HG03457 (cell line): ENCODE results near the gene GOLGA5.
"Not testable (repeated sequence)": the region's sequence is repeated elsewhere in the genome, so short reads cannot be mapped to it uniquely, and the experiment has no call there.

Experiments
- ATAC-seq: cut with Tn5 transposase; IDR thresholded peaks from one replicate; pipeline ENCODE4 v1.9.1; 2021; ENCODE audit warnings: moderate number of reproducible peaks; ENCODE audit not compliant: unreplicated experiment

GOLGA5 gene

DNA sequence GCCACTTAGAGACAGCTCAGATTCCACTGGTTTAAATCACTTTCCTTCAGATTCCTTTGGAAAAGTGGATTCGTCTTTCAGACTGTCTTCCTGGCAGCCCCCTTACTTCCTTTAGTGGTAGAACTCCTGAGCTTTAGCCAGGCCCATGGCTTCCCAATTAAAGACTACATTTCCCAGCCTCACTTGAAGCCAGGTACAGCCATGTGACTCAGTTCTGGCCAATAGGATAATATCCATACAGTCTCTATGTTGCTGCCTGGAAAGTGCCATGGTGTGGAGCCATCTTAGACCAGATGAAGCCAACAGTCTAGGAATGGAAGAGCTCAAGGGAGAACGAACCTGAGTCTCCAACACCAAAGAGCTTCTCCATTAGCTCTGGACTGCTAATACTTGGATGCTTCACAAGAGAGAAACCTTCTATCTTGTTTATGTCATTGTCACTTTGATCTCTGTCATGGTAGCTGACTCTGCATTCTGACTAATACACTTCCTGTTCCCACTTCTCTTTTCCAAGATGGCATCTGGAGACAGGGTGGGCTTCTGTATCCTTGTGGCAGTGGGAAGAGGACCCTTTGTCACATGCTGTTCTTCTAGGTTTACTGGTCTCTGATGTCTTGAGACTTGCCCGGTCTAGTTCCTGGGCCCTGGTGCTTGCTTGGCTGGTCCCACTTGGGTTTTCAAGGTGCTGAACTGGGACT, 15.1 kb upstream of the GOLGA5 start:
- ATAC-seq: not testable (repeated sequence)

DNA sequence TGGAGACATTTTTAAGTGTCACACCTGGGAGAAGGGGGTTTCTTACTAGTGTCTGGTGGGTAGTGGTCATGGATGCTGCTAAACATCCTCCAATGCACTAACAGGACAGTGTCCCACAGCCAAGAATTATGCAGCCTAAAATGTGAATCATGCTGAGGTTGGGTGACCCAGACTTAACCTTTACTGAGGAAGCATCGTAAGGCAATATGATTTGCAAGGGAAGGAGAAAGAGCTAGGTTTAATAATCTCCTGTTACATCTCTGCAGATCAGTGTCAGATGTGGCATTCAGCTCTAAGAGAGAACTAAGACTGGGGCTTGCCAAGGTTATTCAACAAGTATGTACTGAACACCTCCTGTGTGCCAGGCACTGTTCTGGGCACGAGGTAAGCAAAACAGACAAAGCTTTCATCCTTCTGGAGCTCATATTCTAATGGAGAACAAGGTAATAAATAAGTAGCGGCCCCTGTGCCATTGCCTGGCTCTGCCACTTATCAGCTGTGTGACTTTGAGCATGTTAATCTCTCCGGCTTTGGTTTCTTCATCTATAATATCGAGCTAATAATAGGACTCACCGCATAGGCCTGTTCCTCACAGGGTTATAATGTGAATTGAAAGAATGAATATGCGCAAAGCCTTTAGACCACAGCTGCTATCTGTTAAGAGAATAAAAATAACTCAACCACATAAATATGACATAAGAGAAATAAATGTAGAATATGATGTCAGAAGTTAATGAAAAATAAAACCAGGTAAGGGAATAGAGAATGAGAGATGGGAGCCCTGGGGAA, 13.5 kb upstream of the GOLGA5 start:
- ATAC-seq: no peak

DNA sequence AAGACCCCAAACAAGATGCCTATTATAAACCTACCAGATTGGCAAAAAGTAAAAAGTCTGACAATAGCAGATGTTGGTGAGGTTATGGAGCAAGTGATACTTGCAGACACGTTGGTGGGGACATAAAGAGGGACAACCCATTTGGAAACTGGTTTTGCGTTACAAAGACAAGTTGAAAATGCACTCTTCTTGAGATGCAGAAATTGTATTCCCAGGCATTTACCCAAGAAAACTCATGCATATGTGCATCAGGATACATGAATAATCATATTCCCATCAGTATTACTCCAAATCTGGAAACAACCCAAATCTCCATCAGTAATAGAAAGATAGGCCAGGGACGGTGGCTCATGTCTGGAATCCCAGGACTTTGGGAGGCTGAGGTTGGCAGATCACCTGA, 12.8 kb upstream of the GOLGA5 start:
- ATAC-seq: no peak

DNA sequence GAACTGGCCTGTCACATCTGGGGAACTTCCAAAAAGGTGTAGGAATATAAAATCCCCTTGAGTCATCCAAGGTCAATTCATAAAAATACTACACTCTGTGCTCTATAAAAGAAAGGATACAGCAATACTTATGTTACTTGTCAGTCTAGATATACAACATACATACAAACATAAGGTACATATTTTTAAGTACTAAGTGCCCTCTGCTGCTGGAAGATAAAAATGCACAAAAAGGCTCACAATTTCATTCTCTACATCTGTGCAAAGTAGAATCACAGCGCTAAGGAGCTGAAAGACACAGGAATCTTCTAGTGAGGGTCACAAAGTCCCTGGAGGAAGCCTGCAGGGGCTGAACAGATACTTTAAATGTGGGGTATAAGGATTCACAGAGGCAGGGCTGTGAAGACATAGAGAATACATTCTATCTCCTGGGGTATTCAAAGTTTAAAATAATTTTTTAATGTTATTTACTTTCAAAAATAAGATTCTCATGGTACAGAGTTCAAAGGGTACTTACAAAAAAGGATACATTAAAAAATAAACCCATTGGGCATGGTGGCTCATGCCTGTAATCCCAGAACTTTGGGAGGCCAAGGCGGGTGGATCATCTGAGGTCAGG, 10.2 kb upstream of the GOLGA5 start:
- no peak for ATAC-seq

DNA sequence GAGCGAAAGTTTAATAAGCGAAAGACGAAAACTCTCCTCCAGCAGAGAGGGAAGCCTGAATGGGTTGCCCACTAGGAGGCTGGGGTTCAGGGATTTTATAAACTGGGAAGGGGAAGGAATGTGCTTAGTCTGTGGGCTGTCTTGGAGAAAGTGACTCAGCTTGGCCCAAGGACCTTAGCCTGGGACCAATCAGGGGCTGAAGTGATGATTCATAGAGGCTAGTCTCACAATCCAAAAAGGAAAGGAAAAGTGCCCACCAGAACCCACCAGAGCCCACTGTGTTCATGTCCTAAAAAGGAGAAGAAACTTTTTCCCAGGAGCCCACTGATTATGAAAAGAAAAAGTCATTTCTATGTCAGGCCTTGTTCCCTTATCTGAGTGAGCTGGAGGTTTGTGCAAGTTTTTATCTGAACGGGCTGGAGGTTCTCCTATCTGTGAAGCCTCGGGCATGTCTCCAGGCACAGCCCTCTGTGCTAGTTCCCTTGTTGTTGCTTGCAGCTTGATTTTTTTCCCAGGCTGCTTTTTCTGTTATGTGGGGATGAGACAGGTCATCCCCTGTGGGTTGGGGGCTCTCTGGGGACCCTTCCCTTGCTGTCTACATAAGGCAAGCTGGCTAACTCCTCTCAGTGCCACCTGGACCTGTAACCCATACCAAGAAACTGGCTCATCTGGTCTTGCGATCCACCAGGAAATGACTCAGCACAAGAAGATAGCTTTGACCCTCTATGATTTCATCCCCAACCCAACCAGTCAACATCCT, 8.3 kb upstream of the GOLGA5 start:
- ATAC-seq: no peak

DNA sequence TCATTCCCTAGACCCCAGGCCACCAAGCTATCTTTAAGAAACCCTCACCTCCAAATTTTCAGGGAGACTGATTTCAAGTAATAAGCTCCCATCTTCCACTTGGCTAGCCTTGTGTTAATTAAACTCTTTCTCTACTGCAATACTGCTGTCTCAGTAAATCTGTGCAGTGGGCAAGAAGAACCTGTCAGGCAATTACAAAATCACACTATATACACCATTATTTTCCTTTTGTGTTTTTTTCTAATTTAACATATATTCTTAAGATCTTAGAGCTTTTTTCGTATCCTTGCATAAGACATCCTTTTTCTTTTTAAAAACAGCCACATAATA, 7.7 kb upstream of the GOLGA5 start:
- ATAC-seq: no peak

DNA sequence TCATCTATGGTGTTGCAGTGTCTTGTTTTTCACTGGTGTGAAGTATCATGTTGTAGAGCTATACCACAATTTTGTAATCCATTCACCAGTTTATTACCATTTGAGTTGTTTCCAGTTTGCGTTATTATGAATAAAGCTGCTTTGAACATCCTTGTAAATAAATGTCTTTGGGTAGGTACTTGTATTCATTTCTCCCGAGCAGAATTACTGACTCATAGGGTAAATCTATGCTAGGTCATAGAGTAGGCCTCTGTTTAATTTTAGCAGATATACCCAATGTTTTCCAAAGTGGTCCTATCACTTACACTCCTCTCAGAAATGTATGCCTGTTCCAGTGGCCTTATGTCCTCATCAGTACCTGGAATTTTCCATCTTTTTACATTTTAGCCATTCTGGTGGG, 6.6 kb upstream of the GOLGA5 start:
- ATAC-seq: no peak

DNA sequence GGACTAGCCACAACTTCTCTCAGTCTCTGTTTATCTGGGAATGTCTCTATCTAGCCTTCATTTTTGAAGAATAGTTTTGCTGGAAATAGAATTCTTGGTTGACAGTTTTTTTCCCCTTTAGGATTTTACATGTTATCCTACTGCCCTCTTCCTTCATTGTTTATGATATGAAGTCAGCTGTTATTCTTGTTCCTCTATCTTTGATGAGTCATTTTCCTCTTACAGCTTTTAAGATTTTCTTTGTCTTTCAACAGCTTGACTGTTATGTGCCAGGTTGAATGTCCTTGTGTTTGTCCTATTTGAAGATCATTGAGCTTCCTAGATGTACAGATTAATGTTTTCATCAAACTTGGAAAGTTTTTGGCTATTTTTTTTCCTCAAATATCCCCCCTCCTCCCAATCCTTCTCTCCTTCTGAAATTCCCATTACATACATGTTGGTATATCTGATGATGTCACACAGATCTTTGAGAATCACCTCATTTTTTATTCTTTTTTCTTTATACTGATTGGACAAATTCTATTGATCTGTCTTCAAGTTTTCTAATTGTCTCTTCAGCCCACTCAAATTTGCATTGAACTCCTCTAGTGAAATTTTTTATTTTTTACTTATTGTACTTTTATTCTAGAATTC, 4.5 kb upstream of the GOLGA5 start:
- ATAC-seq: no peak

DNA sequence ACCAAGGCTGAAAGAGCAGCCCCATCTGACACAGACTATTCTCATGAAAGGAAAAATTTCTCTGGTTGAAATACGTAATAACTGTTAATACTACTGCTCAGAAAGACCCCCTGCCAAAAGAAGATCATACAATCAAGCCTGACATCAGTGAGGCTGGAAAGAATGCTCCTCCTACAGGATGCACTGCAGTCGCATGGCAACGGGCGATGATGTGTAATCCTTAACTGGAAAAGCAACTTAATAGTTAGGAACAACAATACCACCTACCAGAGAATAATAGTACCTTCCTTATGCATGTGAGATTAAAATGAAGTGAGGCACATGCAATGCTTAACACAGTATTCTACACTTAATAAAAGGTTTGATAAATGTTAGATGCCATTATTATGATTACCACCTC, 1.2 kb upstream of the GOLGA5 start:
- ATAC-seq: no peak

DNA sequence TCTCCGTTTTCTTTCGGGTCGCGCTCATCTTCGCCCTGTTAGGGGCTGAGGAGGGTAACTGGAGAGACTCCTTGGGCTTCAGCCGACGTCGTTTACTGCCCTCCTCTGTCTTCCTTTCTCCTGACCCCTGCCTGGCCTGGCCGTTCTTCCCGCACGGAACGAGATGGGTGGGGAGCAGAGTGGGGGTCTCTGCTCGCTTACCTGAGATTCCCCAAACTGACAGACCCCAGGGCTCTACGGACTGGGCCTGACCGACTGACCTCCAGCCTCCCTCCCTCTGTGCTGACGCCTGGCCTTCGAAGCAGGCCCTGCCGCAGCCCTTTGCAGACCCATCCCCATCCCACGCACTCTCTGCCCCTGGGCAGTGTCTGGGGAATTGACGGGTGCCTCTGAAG, 439 bp downstream of the GOLGA5 start:
- ATAC-seq: no peak

DNA sequence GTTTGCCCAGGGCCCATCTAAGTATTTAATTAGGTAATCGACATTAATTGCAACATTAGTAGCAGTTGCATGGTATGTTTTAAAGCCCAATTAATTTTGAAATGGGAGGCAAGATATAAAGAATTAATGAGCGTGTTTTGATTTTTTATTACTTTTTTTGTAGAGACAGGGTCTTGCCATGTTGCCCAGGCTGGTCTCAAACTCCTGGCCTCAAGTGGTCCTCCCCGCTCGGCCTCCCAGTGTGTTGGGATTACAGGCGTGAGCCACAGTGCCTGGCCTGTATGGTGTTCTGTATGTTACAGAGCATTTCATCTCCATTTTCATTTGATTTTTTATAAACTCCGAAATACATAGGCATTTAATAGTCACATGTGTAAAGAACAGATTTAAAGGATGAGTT, 856 bp downstream of the GOLGA5 start:
- no peak for ATAC-seq

DNA sequence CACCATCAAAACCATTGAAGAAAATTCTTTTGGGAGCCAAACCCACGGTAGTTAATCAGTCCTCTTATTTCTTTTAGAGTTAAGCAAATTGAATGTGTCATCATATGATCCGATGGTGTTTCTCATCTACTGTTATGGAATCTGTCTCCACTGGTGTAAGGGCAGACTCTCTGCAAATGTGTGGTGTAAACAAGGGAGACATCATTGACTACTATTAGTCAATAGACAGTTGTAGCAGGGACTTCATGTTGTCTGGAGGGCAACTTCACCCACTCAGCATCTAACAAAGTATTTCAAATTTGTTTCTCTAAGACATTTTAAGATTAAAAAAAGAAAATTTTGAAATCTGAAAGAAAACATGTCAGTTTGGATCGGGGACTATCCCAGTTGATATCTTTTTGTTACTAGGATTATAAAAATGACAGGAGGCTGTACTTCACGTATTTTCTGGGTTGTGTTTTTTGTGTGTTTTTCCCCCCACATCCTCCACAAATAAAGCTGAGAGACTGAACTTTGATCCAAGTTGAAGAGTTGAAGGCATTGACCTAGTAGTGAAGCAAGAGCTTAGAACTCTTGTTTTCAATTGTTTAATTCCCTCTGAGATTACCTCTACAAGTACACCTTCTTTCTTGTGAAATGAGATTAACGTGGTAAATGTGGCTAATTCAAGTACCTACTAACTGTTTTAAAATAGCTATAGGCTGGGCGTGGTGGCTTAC, 4.0 kb downstream of the GOLGA5 start:
- no peak for ATAC-seq

DNA sequence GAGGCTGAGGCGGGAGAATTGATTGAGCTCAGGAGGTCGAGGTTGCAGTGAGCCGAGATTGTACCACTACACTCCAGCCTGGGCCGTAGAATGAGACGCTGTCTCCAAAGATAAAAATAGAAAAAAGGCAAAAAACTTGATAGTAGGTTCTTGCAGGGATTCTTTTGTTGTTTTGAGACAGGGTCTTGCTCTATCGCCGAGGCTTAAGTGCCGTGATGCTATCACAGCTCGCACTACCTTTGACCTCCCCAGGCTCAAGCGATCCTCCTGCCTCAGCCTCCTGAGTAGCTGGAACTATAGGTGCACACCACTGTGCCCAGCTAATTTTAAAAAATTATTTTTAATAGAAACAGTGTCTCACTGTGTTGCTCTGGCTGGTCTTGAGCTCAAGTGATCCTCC, 4.7 kb downstream of the GOLGA5 start:
- no peak for ATAC-seq

DNA sequence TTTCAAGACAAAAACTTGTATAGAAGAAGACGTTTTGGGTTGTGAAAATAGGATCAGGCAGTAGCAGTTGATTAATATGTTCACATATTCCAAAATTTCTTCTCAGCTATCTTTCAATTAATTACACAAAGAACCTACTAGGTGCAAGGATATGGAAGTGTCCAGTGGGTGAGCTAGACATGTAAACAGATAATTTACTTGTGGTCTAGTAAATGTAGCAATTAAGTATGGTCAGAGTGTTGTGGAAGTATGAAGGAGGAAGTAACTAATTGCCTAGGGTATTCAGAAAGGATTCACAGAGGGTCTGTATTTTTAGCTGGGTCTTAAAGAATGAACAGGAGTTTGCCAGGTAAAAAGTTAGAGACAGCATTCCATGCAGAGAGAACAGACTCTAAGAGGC, 5.9 kb downstream of the GOLGA5 start:
- no peak for ATAC-seq

DNA sequence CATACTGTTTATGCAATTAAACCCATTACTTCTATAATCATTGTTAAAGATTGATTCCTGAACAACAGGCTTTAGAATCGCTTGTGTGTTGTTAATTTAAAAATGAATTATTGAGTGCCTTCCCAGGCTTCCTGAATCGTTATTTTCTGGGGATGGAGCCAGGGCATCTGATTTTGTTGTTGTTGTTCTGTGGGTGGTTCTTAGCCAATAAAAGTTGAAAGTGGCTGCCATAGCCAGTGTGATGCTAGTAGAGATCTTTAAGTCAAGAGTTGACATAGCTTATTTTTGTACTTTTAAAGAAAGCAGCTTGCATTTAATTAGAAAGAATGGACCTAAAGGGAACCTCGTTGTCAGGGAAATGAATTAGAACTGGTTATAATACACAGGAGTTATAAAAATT, 6.4 kb downstream of the GOLGA5 start:
- no peak for ATAC-seq

DNA sequence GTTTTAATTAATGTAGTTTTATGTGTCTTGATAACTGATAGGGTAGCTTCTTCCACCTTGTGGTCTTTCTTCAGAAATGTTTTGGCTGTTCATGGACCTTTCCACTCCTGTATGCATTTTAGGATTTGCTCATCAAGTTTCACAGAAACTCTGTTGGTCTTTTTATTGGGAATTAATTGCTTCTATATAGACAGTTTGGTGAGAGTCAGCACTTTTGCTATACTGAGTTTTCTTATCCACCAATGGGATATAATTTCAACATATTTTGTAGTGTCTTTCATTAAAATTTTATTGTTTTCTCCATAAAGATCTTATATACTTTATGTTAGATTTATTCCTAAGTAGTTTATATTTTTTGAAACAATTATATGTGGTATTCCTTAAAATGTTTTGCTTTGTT, 7.8 kb downstream of the GOLGA5 start:
- ATAC-seq: no peak

DNA sequence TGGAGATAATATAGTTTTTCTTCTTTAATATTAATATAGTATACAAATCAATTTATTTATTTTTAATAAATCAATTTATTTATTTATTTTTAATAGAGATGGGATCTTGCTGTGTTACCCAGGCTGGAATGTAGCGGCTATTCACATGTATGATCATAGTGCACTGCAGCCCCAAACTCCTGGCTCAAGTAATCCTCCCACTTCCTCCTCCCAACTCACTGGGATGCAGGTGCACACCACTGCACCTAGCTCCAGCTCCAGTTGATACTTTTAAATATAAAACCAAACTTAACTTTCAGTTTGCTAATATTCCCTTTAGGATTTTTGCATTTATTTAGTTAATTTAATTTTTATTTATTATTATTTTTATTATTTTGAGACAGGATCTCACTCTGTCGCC, 8.6 kb downstream of the GOLGA5 start:
- ATAC-seq: no peak

DNA sequence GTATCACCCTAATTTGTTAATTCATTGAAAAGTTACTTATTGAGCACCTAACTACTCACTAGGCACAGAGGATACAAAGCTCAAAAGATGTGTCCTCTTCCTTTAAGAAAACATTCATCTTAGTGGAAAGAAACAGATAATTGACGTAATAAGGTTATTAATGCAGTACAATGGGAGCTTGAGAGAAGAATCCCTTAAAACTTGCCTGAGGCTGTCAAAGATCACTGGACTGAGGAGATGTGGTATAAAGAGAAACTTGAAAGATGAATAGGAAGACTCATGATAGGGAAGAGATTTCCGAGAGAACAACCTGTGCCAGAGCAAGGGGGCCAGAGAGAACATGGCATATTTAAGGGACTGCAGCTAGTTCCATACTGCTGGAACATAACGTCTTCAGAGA, 19.1 kb downstream of the GOLGA5 start:
- no peak for ATAC-seq

DNA sequence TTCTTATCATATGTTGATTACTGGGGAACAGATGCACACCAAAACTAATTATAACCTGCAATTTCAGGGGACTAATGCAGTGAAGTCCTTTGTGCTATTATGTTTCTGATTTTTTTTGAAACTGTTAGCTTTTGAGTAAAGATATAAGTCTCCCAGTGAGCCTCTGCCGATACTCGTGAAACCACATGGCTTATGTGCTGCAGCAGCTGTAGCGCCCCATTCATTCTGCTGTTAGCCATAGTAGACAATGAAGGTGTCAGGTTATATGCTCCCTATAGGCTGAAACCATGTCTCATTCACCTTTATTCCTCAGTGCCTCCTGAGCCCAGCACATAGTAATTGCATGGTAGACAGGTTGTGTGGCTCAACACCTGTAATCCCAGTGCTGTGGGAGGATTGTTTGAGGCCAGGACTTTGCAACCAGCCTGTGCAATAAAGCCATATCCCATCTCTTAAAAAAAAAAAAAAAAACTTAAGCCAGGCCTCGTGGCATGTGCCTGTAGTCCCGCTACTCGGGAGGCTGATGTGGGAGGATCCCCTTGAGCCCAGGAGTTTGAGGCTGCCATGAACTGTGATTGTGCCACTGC, 25.0 kb downstream of the GOLGA5 start:
- no peak for ATAC-seq
